HepG2 (cell line): ENCODE data around the gene CNOT8. TPM values are rescaled to one million over a fixed set of nuclear protein-coding genes. Genes with fewer than 3 reads are reported as not detected.

Source experiments
- AGO2 ChIP-seq: fragments of 200-400 bp; formaldehyde crosslinking; optimal IDR thresholded peaks from 2 replicates; pipeline ENCODE3; 2017; ENCODE audit warnings: mild to moderate bottlenecking, low read depth, low read length, moderate library complexity
- DPF2 ChIP-seq: sonication (generic); formaldehyde crosslinking; IDR thresholded peaks from 2 replicates; pipeline ENCODE4 v1.4.0; 2020; ENCODE audit warnings: mild to moderate bottlenecking, low read depth, missing genetic modification reagents, borderline replicate concordance
- FLYWCH1 ChIP-seq: sonication (generic); formaldehyde crosslinking; IDR thresholded peaks from 2 replicates; pipeline ENCODE4 v1.8.1; 2023; ENCODE audit warnings: mild to moderate bottlenecking, missing genetic modification reagents
- HIVEP1 ChIP-seq: sonication (generic); formaldehyde crosslinking; IDR thresholded peaks from 2 replicates; pipeline ENCODE4 v1.4.0; 2020; ENCODE audit warnings: mild to moderate bottlenecking, missing genetic modification reagents
- HMG20A ChIP-seq: IDR thresholded peaks from 2 replicates; pipeline ENCODE4 v1.6.1; 2016; ENCODE audit warnings: borderline replicate concordance
- HNRNPLL ChIP-seq: fragments of 200-400 bp; formaldehyde crosslinking; IDR thresholded peaks from 2 replicates; pipeline ENCODE4 v1.6.1; 2017; ENCODE audit warnings: mild to moderate bottlenecking, low read depth, low read length; ENCODE audit not compliant: poor library complexity, severe bottlenecking
- HOXA9 ChIP-seq: sonication (generic); formaldehyde crosslinking; IDR thresholded peaks from 2 replicates; pipeline ENCODE4 v1.8.1; 2022; ENCODE audit warnings: missing genetic modification reagents, mild to moderate bottlenecking, moderate library complexity, borderline replicate concordance
- KLF6 ChIP-seq: IDR thresholded peaks from 2 replicates; pipeline ENCODE4 v1.8.0; 2016; ENCODE audit warnings: missing biosample characterization, missing genetic modification reagents
- MTA3 ChIP-seq: sonication (generic); formaldehyde crosslinking; IDR thresholded peaks from 2 replicates; pipeline ENCODE4 v1.4.0; 2020; ENCODE audit warnings: missing genetic modification reagents
- NR2F6 ChIP-seq, 2 experiments: IDR thresholded peaks; 2 replicates each; pipeline ENCODE4 v1.6.1; 2016; ENCODE audit warnings: antibody characterized with exemption in 1 of 2, mild to moderate bottlenecking in 1 of 2
- NR3C1 ChIP-seq: sonication (generic); formaldehyde crosslinking; IDR thresholded peaks from 2 replicates; pipeline ENCODE4 v1.4.0; 2020; ENCODE audit warnings: missing genetic modification reagents
- POGK ChIP-seq: sonication (generic); formaldehyde crosslinking; conservative IDR thresholded peaks from 2 replicates; pipeline ENCODE4 v1.8.0; 2022; ENCODE audit warnings: mild to moderate bottlenecking, moderate library complexity, missing genetic modification reagents
- SKI ChIP-seq: fragments of 450-650 bp; IDR thresholded peaks from one replicate; pipeline ENCODE4 v1.6.1; 2018; ENCODE audit warnings: mild to moderate bottlenecking; ENCODE audit not compliant: partially characterized antibody
- SOX13 ChIP-seq, 3 experiments: fragments of 450-650 bp in 1 of 3; sonication (generic) in 1 of 3; formaldehyde crosslinking in 1 of 3; IDR thresholded peaks in 2 of 3; conservative IDR thresholded peaks in 1 of 3; 2 replicates each; pipeline versions ENCODE4 v1.5.0 to v1.6.1; 2016 to 2020; ENCODE audit warnings: antibody characterized with exemption in 1 of 3, mild to moderate bottlenecking in 1 of 3, missing compliant biosample characterization in 1 of 3, missing genetic modification reagents in 1 of 3, moderate library complexity in 1 of 3
- SPEN ChIP-seq: sonication (generic); formaldehyde crosslinking; IDR thresholded peaks from 2 replicates; pipeline ENCODE4 v1.5.1; 2020; ENCODE audit warnings: low read depth, mild to moderate bottlenecking, missing genetic modification reagents
- SRSF1 ChIP-seq: fragments of 200-400 bp; formaldehyde crosslinking; optimal IDR thresholded peaks from 2 replicates; pipeline ENCODE3; 2017; ENCODE audit warnings: mild to moderate bottlenecking, low read depth, low read length, moderate library complexity
- TCF12 ChIP-seq, 2 experiments: fragments of 450-650 bp in 1 of 2; sonication (generic) in 1 of 2; formaldehyde crosslinking in 1 of 2; IDR thresholded peaks; 2 replicates each; pipeline versions ENCODE4 v1.6.1 to v1.8.0; 2017 to 2022; ENCODE audit warnings: antibody characterized with exemption in 1 of 2, mild to moderate bottlenecking in 1 of 2, missing genetic modification reagents in 1 of 2, moderate library complexity in 1 of 2
- TRIM22 ChIP-seq: fragments of 450-650 bp; IDR thresholded peaks from 2 replicates; pipeline ENCODE4 v1.6.1; 2017
- ZBTB26 ChIP-seq: IDR thresholded peaks from 2 replicates; pipeline ENCODE4 v1.6.1; 2016; ENCODE audit warnings: missing compliant biosample characterization, missing genetic modification reagents, borderline replicate concordance
- ZNF207 ChIP-seq: fragments of 450-650 bp; IDR thresholded peaks from 2 replicates; pipeline ENCODE4 v1.6.1; 2016; ENCODE audit warnings: antibody characterized with exemption, borderline replicate concordance
- ZNF343 ChIP-seq: sonication (generic); formaldehyde crosslinking; IDR thresholded peaks from 2 replicates; pipeline ENCODE4 v1.4.0; 2020; ENCODE audit warnings: mild to moderate bottlenecking, missing genetic modification reagents
- ZNF484 ChIP-seq: sonication (generic); formaldehyde crosslinking; IDR thresholded peaks from 2 replicates; pipeline ENCODE4 v1.5.1; 2020; ENCODE audit warnings: mild to moderate bottlenecking, low read depth, missing genetic modification reagents, borderline replicate concordance
- ZNF572 ChIP-seq: sonication (generic); formaldehyde crosslinking; IDR thresholded peaks from 2 replicates; pipeline ENCODE4 v1.5.1; 2020; ENCODE audit warnings: mild to moderate bottlenecking, missing genetic modification reagents
- polyA plus RNA-seq, 8 experiments: library from polyadenylated mRNA; depleted of rRNA in 3 of 8; stranded (reverse) in 7 of 8; unstranded in 1 of 8; fragments of >200 nt; fragmentation: Illumina TruSeq in 4 of 8; extraction: Trizol in 4 of 8; gene quantifications; 2 replicates each; pipeline versions ENCODE4 v1.2.1 to v1.2.3, GENCODE V29; 2011 to 2016; ENCODE audit warnings: low read depth in 4 of 8, missing spikeins in 1 of 8, mixed read lengths in 1 of 8; ENCODE audit not compliant: insufficient read depth in 1 of 8
- total RNA-seq, 5 experiments: library from RNA; depleted of rRNA; stranded (reverse); fragments of >200 nt; fragmentation: Illumina TruSeq; extraction: Trizol; gene quantifications; 2 replicates each; pipeline ENCODE4 v1.2.3, GENCODE V29; 2016; ENCODE audit warnings: low read depth in 1 of 5
- TF ChIP-seq, protein P1 (sequence below): sonication (generic); formaldehyde crosslinking; IDR thresholded peaks from 2 replicates; pipeline ENCODE4 v1.8.0; 2022; ENCODE audit warnings: missing genetic modification reagents, mild to moderate bottlenecking, borderline replicate concordance
- TF ChIP-seq, protein P2 (sequence below): sonication (generic); formaldehyde crosslinking; IDR thresholded peaks from 2 replicates; pipeline ENCODE4 v1.5.0; 2020; ENCODE audit warnings: missing genetic modification reagents

CNOT8 gene
- total and polyA plus RNA-seq, 2 of the 13 experiments (the other 11 are each of a cell fraction or from before 2014, with no cell fraction given), result 37.1 to 74.9 TPM

DNA sequence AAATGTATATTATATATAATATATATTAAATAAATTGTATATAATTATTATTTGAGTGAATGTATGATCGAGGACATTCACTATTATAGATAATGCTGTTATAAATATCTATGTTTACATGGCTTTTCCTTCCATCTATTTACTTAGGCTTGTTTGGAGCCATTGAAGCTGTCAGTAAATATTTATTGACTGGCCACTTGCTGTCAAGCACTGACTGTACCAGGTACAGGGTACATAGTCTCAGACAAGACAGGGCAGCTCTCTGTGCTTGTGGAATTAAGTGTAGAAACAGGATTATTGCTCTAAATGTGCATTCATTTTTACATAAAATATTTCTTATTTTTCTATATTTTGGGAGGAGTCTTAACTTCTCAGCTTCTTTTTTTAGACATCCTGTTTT is 24.4 kb upstream of the CNOT8 start (continued):
- TF ChIP-seq NR3C1 (no peak), AGO2 (no peak), NR2F6 (IDR thresholded peaks at IDR 0.05) (peak; percentile 46; the same call in 1 of the 2 replicates), NR2F6 (CRISPR knock-in tag; IDR thresholded peaks at IDR 0.05) (0 out of 2 replicates have a peak, but pooled peaks have one; percentile 43), HOXA9 (CRISPR knock-in tag) (no peak), ZNF484 (CRISPR knock-in tag) (no peak), ZNF207 (no peak), POGK (CRISPR knock-in tag) (no peak), SKI (peak; percentile 66), MTA3 (no peak), SRSF1 (no peak), SOX13 (IDR thresholded peaks at IDR 0.05) (no peak), SOX13 (CRISPR knock-in tag; conservative IDR thresholded peaks at IDR 0.05 in 1 of 2, IDR thresholded peaks at IDR 0.05 in 1 of 2) (peak in 1 of 2 experiments; percentile 78; a peak in 2 of 4 replicates), FLYWCH1 (CRISPR knock-in tag) (no peak), ZNF343 (CRISPR knock-in tag) (no peak), ZBTB26 (CRISPR knock-in tag) (no peak), HIVEP1 (CRISPR knock-in tag) (no peak), TCF12 (IDR thresholded peaks at IDR 0.05) (no peak), TCF12 (CRISPR knock-in tag; IDR thresholded peaks at IDR 0.05) (no peak), HMG20A (CRISPR knock-in tag) (peak; percentile 86), TRIM22 (no peak), KLF6 (CRISPR knock-in tag) (no peak), ZNF572 (no peak), SPEN (CRISPR knock-in tag) (no peak), DPF2 (CRISPR knock-in tag) (peak; percentile 62; the same call in 1 of the 2 replicates), HNRNPLL (no peak)
- TF ChIP-seq, protein P1, sequence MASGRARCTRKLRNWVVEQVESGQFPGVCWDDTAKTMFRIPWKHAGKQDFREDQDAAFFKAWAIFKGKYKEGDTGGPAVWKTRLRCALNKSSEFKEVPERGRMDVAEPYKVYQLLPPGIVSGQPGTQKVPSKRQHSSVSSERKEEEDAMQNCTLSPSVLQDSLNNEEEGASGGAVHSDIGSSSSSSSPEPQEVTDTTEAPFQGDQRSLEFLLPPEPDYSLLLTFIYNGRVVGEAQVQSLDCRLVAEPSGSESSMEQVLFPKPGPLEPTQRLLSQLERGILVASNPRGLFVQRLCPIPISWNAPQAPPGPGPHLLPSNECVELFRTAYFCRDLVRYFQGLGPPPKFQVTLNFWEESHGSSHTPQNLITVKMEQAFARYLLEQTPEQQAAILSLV (CRISPR knock-in tag), result no peak
- TF ChIP-seq, protein P2, sequence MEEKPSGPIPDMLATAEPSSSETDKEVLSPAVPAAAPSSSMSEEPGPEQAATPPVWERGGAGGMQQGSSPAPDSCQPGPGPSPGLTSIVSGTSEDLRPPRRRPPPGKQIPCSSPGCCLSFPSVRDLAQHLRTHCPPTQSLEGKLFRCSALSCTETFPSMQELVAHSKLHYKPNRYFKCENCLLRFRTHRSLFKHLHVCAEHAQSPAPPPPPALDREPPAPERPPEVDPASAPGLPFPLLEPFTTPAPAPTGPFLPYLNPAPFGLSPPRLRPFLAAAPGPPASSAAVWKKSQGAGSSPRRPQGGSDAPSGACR (CRISPR knock-in tag), result no peak
